ENCODE data around the gene DTL. TPM values are rescaled to one million over a fixed set of nuclear protein-coding genes. Genes with fewer than 3 reads are reported as not detected.
A peak's percentile ranks its signal among the peaks of the same experiment; 100 is the strongest.

DTL gene
- total and polyA plus RNA-seq, 2 of the 13 experiments (the other 11 are each of a cell fraction or from before 2014, with no cell fraction given) = 10.4 to 32.8 TPM

GRCh38 chr1:212030936-212031528 is 4.5 kb upstream of the DTL start (continued):
- TF ChIP-seq, protein P1, sequence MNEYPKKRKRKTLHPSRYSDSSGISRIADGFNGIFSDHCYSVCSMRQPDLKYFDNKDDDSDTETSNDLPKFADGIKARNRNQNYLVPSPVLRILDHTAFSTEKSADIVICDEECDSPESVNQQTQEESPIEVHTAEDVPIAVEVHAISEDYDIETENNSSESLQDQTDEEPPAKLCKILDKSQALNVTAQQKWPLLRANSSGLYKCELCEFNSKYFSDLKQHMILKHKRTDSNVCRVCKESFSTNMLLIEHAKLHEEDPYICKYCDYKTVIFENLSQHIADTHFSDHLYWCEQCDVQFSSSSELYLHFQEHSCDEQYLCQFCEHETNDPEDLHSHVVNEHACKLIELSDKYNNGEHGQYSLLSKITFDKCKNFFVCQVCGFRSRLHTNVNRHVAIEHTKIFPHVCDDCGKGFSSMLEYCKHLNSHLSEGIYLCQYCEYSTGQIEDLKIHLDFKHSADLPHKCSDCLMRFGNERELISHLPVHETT (CRISPR knock-in tag; conservative IDR thresholded peaks at IDR 0.05) = no peak
- TF ChIP-seq, protein P2, sequence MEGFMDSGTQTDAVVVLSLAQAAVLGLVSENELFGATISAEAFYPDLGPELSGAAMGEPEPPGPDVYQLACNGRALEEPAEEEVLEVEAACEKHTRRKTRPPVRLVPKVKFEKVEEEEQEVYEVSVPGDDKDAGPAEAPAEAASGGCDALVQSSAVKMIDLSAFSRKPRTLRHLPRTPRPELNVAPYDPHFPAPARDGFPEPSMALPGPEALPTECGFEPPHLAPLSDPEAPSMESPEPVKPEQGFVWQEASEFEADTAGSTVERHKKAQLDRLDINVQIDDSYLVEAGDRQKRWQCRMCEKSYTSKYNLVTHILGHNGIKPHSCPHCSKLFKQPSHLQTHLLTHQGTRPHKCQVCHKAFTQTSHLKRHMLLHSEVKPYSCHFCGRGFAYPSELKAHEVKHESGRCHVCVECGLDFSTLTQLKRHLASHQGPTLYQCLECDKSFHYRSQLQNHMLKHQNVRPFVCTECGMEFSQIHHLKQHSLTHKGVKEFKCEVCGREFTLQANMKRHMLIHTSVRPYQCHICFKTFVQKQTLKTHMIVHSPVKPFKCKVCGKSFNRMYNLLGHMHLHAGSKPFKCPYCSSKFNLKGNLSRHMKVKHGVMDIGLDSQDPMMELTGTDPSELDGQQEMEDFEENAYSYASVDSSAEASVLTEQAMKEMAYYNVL (CRISPR knock-in tag; IDR thresholded peaks at IDR 0.05; ENCODE audit: borderline replicate concordance) = peak; percentile 88
- TF ChIP-seq, protein P3, sequence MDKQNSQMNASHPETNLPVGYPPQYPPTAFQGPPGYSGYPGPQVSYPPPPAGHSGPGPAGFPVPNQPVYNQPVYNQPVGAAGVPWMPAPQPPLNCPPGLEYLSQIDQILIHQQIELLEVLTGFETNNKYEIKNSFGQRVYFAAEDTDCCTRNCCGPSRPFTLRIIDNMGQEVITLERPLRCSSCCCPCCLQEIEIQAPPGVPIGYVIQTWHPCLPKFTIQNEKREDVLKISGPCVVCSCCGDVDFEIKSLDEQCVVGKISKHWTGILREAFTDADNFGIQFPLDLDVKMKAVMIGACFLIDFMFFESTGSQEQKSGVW (CRISPR knock-in tag; IDR thresholded peaks at IDR 0.05; ENCODE audit: borderline replicate concordance) = no peak
- TF ChIP-seq REXO4 (CRISPR knock-in tag; IDR thresholded peaks at IDR 0.05; ENCODE audit: borderline replicate concordance) = no peak
- TF ChIP-seq POLR2G (IDR thresholded peaks at IDR 0.05; ENCODE audit: low read depth, low read length) = no peak
- peak; percentile 71; the same call in 1 of the 2 replicates for TF ChIP-seq TFAP4 (IDR thresholded peaks at IDR 0.05; ENCODE audit: borderline replicate concordance, low read depth)
- no peak for TF ChIP-seq KDM4B (CRISPR knock-in tag; IDR thresholded peaks at IDR 0.05)
- no peak for TF ChIP-seq ZNF773 (CRISPR knock-in tag; IDR thresholded peaks at IDR 0.05; ENCODE audit: borderline replicate concordance)
- TF ChIP-seq, protein P4, sequence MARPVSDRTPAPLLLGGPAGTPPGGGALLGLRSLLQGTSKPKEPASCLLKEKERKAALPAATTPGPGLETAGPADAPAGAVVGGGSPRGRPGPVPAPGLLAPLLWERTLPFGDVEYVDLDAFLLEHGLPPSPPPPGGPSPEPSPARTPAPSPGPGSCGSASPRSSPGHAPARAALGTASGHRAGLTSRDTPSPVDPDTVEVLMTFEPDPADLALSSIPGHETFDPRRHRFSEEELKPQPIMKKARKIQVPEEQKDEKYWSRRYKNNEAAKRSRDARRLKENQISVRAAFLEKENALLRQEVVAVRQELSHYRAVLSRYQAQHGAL (CRISPR knock-in tag; IDR thresholded peaks at IDR 0.05; ENCODE audit: not compliant biosample characterization) = no peak
- TF ChIP-seq ZNF574 (CRISPR knock-in tag; IDR thresholded peaks at IDR 0.05) = no peak
- TF ChIP-seq, protein P5, sequence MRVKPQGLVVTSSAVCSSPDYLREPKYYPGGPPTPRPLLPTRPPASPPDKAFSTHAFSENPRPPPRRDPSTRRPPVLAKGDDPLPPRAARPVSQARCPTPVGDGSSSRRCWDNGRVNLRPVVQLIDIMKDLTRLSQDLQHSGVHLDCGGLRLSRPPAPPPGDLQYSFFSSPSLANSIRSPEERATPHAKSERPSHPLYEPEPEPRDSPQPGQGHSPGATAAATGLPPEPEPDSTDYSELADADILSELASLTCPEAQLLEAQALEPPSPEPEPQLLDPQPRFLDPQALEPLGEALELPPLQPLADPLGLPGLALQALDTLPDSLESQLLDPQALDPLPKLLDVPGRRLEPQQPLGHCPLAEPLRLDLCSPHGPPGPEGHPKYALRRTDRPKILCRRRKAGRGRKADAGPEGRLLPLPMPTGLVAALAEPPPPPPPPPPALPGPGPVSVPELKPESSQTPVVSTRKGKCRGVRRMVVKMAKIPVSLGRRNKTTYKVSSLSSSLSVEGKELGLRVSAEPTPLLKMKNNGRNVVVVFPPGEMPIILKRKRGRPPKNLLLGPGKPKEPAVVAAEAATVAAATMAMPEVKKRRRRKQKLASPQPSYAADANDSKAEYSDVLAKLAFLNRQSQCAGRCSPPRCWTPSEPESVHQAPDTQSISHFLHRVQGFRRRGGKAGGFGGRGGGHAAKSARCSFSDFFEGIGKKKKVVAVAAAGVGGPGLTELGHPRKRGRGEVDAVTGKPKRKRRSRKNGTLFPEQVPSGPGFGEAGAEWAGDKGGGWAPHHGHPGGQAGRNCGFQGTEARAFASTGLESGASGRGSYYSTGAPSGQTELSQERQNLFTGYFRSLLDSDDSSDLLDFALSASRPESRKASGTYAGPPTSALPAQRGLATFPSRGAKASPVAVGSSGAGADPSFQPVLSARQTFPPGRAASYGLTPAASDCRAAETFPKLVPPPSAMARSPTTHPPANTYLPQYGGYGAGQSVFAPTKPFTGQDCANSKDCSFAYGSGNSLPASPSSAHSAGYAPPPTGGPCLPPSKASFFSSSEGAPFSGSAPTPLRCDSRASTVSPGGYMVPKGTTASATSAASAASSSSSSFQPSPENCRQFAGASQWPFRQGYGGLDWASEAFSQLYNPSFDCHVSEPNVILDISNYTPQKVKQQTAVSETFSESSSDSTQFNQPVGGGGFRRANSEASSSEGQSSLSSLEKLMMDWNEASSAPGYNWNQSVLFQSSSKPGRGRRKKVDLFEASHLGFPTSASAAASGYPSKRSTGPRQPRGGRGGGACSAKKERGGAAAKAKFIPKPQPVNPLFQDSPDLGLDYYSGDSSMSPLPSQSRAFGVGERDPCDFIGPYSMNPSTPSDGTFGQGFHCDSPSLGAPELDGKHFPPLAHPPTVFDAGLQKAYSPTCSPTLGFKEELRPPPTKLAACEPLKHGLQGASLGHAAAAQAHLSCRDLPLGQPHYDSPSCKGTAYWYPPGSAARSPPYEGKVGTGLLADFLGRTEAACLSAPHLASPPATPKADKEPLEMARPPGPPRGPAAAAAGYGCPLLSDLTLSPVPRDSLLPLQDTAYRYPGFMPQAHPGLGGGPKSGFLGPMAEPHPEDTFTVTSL (CRISPR knock-in tag; IDR thresholded peaks at IDR 0.05; ENCODE audit: borderline replicate concordance) = 0 out of 2 replicates have a peak, but pooled peaks have one; percentile 41
- peak; percentile 84 for TF ChIP-seq JUNB (CRISPR knock-in tag; IDR thresholded peaks at IDR 0.05; ENCODE audit: borderline replicate concordance)
- no peak for TF ChIP-seq ZNF337 (CRISPR knock-in tag; IDR thresholded peaks at IDR 0.05; ENCODE audit: borderline replicate concordance, low read depth)

Measured in HepG2 (cell line).